Measurements from ENCODE around the gene DOCK1. TPM values are rescaled to one million over a fixed set of nuclear protein-coding genes. Genes with fewer than 3 reads are reported as not detected.

The DOCK1 gene
- total RNA-seq, 1 donor from 2014 or later, result 16.8 TPM

DNA sequence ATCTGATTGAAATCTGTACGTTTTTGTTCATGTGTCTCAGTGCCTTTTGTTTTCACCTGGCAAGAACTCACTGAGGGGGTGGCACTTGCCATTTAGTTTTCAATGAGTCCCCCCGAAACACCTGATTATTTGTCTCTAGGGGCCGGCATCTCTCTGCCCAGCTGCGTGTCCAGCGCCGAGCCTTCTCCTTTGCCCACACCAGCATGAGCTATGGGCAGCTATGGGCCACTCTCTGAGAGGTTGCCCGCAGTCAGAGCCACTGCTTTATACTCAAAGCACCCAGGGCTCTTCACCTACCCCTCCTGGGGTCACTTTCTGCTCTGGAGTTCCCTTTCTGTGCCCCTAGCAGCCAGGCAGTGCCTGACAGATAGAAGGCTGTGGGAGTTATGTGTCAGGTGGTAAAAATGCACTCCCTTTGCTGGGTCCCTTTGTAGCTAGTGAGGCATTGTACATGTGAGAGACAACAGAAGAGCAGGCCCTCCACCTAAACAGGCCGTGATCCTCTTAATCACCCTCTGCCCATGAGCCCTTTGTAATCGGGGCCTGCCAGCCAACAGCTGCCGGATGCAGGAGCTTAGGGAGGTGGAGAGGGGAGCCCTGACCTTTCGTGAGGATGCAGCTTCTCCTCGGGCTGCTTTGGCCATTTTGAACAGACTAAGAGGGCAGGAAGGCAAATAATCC lies 510.8 kb downstream of the DOCK1 start:
- Histone ChIP-seq H3K27me3 (ENCODE audit: low read depth) (no peaks in the 10 kb centered on the region), H3K9me3 (replicated peaks) (no peaks in the 10 kb centered on the region), H3K27ac (replicated peaks) (no peak overlapping the region), H3K4me1 (no peaks in the 10 kb centered on the region), H3K36me3 (peaks cover 38% of the 10 kb centered on the region), H3K4me3 (no peak overlapping the region)
- TF ChIP-seq, protein P1, sequence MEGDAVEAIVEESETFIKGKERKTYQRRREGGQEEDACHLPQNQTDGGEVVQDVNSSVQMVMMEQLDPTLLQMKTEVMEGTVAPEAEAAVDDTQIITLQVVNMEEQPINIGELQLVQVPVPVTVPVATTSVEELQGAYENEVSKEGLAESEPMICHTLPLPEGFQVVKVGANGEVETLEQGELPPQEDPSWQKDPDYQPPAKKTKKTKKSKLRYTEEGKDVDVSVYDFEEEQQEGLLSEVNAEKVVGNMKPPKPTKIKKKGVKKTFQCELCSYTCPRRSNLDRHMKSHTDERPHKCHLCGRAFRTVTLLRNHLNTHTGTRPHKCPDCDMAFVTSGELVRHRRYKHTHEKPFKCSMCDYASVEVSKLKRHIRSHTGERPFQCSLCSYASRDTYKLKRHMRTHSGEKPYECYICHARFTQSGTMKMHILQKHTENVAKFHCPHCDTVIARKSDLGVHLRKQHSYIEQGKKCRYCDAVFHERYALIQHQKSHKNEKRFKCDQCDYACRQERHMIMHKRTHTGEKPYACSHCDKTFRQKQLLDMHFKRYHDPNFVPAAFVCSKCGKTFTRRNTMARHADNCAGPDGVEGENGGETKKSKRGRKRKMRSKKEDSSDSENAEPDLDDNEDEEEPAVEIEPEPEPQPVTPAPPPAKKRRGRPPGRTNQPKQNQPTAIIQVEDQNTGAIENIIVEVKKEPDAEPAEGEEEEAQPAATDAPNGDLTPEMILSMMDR (IDR thresholded peaks at IDR 0.05; ENCODE audit: borderline replicate concordance), result no peak
- intact Hi-C loops (cut with micrococcal nuclease), result no loop called here
- DNase-seq, result no peak

DNA sequence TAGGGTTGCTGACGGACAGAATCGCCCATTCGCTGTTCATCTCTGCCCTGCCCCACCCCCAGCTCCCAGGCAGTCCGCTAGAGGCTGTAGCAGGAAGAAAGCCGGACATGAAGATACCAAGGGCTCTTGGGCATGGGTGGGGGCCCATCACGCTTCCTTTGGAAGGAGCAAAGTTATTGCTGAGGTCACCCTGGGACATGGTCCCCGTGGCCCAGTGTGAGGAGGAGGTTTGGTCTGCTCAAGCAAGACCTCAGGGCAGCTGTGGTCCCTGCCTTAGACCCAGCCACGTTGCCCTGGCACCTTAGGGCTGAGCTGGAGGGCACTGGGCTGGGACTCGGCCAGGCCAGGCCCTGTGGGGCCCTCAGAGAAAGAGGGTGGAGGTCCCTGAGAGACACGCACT lies 511.8 kb downstream of the DOCK1 start:
- no peak for DNase-seq
- Histone ChIP-seq H3K36me3 (peaks cover 38% of the 10 kb centered on the region), H3K9me3 (replicated peaks) (no peaks in the 10 kb centered on the region), H3K4me3 (no peak overlapping the region), H3K27me3 (ENCODE audit: low read depth) (no peaks in the 10 kb centered on the region), H3K27ac (replicated peaks) (no peak overlapping the region), H3K4me1 (no peaks in the 10 kb centered on the region)
- TF ChIP-seq, protein P1 (IDR thresholded peaks at IDR 0.05; ENCODE audit: borderline replicate concordance), result no peak
- intact Hi-C loops (cut with micrococcal nuclease), result no loop called here

DNA sequence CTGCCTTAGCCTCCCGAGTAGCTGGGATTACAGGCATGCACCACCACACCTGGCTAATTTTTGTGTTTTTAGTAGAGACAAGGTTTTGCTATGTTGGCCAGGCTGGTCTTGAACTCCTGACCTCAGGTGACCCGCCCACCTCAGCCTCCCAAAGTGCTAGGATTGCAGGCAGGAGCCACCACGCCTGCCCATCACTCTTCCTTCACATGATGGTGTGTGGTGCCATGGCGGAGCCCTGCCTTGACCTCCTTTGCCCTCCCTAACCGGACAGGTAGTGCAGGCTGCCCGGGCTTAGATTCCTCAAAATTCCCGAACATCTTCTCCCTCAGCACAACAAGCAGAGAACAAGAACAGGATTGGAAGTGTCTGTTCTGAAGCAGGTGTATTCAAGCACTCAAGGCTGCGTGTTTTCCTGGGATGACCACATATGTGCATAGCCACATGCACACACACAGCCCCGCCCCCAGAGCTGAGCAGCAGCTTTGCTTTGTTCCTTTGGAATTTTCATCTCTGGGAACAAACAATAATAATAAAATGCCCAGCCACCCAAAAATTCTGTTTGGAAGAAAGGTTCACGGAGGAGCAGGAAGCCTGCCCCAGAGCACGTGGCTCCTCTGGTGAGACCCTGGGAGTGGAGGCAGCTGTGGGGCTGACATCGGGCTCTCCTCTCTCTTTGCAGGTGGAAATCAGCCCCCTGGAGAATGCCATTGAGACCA lies 512.6 kb downstream of the DOCK1 start:
- TF ChIP-seq, protein P1 (IDR thresholded peaks at IDR 0.05; ENCODE audit: borderline replicate concordance), result no peak
- Histone ChIP-seq H3K27me3 (ENCODE audit: low read depth) (no peaks in the 10 kb centered on the region), H3K9me3 (replicated peaks) (no peaks in the 10 kb centered on the region), H3K4me3 (no peak overlapping the region), H3K4me1 (no peaks in the 10 kb centered on the region), H3K36me3 (peaks cover 37% of the 10 kb centered on the region), H3K27ac (replicated peaks) (no peak overlapping the region)
- DNase-seq, result no peak
- intact Hi-C loops (cut with micrococcal nuclease), result no loop called here

DNA sequence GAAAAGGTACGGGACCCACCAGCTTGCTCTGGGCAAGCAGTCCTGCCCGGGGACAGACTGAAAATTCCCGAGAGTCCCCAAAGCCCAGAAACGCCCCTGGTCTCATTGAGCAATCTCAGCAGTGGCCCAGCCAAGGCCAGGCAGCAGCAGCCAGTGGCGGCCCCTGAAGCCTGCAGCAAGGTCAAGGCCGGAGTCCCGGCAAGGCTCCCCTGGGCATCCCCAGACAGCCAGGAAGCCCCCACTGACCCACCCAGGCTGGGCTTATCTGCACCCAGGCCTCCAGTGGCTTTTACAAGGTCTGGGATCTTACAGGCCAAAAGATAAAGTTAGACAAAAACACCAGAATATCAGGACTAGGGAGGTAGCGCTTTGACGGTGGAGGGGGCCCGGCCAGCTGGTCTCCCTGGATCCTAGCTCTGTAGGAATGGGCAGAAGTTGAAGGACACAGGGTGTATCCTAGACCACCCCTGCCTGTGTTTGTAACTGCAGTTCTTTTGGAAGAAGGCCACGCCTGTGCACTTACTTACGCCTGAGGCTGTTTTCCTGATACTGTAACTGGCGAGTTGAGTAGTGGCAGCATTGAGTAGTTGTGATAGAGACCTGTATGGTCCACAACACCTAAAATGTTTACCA lies 513.4 kb downstream of the DOCK1 start:
- Histone ChIP-seq H3K27ac (replicated peaks) (no peak overlapping the region), H3K9me3 (replicated peaks) (no peaks in the 10 kb centered on the region), H3K4me3 (no peak overlapping the region), H3K36me3 (peaks cover 41% of the 10 kb centered on the region), H3K4me1 (no peaks in the 10 kb centered on the region), H3K27me3 (ENCODE audit: low read depth) (no peaks in the 10 kb centered on the region)
- TF ChIP-seq, protein P1 (IDR thresholded peaks at IDR 0.05; ENCODE audit: borderline replicate concordance), result no peak
- intact Hi-C loops (cut with micrococcal nuclease), result no loop called here
- DNase-seq, result peak; percentile 46

DNA sequence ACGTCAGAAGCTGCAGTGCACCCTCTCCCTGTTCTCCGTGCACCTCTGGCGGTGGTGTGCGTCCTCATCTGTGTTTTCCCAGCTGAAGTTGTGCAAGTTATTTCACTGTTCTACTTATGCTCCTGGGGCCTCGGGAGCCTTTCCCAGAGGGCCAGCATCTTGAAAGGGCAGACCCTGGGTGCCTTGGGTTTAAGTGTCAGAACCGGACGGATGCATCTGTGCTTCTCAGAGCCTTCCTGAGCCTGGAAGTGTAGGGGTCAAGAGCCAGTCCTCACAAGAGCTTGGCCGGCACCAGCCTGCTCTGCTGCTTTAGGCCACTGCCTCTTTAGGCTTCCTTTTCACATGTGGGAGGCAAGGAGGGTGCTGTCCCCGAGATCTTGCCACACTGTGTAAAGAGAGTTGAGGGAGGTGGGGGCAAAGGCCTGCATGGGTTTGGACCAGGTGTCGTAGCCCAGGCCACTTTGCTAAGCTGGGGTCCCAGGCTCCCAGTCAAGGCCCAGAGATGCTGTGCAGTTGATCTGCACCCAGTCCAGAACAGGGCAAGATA lies 515.0 kb downstream of the DOCK1 start:
- Histone ChIP-seq H3K36me3 (peaks cover 50% of the 10 kb centered on the region), H3K4me3 (no peak overlapping the region), H3K27me3 (ENCODE audit: low read depth) (no peaks in the 10 kb centered on the region), H3K4me1 (no peaks in the 10 kb centered on the region), H3K9me3 (replicated peaks) (no peaks in the 10 kb centered on the region), H3K27ac (replicated peaks) (no peak overlapping the region)
- intact Hi-C loops (cut with micrococcal nuclease), result no loop called here
- TF ChIP-seq, protein P1 (IDR thresholded peaks at IDR 0.05; ENCODE audit: borderline replicate concordance), result no peak
- no peak for DNase-seq

Data from left ventricle myocardium inferior (tissue), 1 donor.